Lung (tissue), 12 donors: ENCODE results near the gene SSH2. TPM values are rescaled to one million over a fixed set of nuclear protein-coding genes. Genes with fewer than 3 reads are reported as not detected.
"Not testable (repeated sequence)": the region's sequence is repeated elsewhere in the genome, so short reads cannot be mapped to it uniquely, and the experiment has no call there.

Source experiments
- ATAC-seq: fragments of 200-7000 bp; cut with Tn5 transposase; one replicate; pipeline ENCODE4 v1.9.1; 2020; ENCODE audit warnings: moderate number of reproducible peaks; ENCODE audit not compliant: insufficient read depth, low FRiP score
- DNase-seq, 3 donors: peaks; one replicate each; pipeline ENCODE4 v3.0.0-alpha.2; 2013 to 2017
- H3K27ac ChIP-seq, 2 donors: one replicate each; pipeline ENCODE4 v1.5.1; 2013; ENCODE audit warnings: mild to moderate bottlenecking in 2 of 2, moderate library complexity in 2 of 2, control low read depth in 1 of 2, inconsistent platforms in 1 of 2, low read depth in 1 of 2, low read length in 1 of 2
- H3K27me3 ChIP-seq, 3 donors: one replicate each; pipeline ENCODE4 v1.5.1; 2013; ENCODE audit warnings: low read length in 2 of 3; ENCODE audit not compliant: control insufficient read depth in 3 of 3, insufficient read depth in 3 of 3
- H3K36me3 ChIP-seq, 4 donors: one replicate each; pipeline ENCODE4 v1.5.1; 2013; ENCODE audit warnings: low read length in 4 of 4, mild to moderate bottlenecking in 1 of 4, moderate library complexity in 1 of 4; ENCODE audit not compliant: control insufficient read depth in 4 of 4, insufficient read depth in 4 of 4
- H3K4me1 ChIP-seq, 5 donors: one replicate each; pipeline ENCODE4 v1.5.1; 2013; ENCODE audit warnings: low read length in 5 of 5, mild to moderate bottlenecking in 2 of 5, moderate library complexity in 1 of 5; ENCODE audit not compliant: control insufficient read depth in 5 of 5, insufficient read depth in 5 of 5
- H3K4me3 ChIP-seq: one replicate; pipeline ENCODE4 v1.5.1; 2013; ENCODE audit warnings: mild to moderate bottlenecking, control low read depth, moderate library complexity
- H3K9ac ChIP-seq, 2 donors: one replicate each; pipeline ENCODE4 v1.5.1; 2013; ENCODE audit warnings: low read length in 2 of 2, control low read depth in 1 of 2; ENCODE audit not compliant: insufficient read depth in 1 of 2
- H3K9me3 ChIP-seq, 4 donors: one replicate each; pipeline ENCODE4 v1.5.1; 2013; ENCODE audit warnings: low read length in 3 of 4, mild to moderate bottlenecking in 1 of 4, moderate library complexity in 1 of 4; ENCODE audit not compliant: control insufficient read depth in 4 of 4, insufficient read depth in 3 of 4
- WGBS, 2 donors: extraction: QIAGEN DNeasy Blood & Tissue Kit; methylation state at CpG; one replicate each; pipeline ENCODE4 v1.1.7; 2013; 5-methylcytosine and 5-hydroxymethylcytosine counted together
- polyA plus RNA-seq, 2 donors: library from polyadenylated mRNA; stranded (reverse); fragments of 200-250 nt; gene quantifications; one replicate each; pipeline ENCODE4 v1.2.1, GENCODE V29; 2013
- total RNA-seq, 2 donors: library from RNA; depleted of rRNA in 1 of 2; stranded (reverse); fragments of >200 nt in 1 of 2; gene quantifications; one replicate each; pipeline ENCODE4 v1.2.1, GENCODE V29; 2014 to 2021
- TF ChIP-seq, protein P1 (sequence below): IDR thresholded peaks from 2 replicates; pipeline ENCODE4 v1.5.1; 2012; ENCODE audit warnings: mild to moderate bottlenecking; ENCODE audit errors: control extremely low read depth, extremely low read depth
- donor health status: control.
- donor health status: control.
- donor health status: Bipolar disorder and iron deficiency.
- donor health status: healthy.
- donor health status: DM: yes; HTN: yes; CAD: no.

Gene SSH2
- total and polyA plus RNA-seq, 4 donors = 23.4 to 69.4 (median 41.1) TPM

DNA sequence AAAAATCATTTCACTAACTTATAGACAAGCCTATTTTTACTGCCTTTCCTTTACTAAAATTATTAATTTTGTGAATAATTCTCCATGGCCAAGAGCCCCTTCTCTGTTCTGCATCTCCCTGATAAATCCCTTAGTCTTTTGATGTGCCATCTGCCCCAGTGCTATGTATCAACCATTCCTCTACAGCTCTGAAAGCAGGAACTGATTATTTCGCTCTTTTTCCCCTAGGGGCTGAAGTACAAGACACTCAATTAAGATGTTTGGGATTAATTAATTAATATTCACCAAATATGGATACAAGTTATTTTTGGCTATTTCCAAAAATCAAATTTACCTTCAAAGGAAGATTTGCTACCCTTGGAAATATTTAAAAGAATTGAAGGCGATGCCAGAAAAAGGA, 26.6 kb downstream of the SSH2 start:
- no peaks in the 10 kb centered on the region for H3K36me3 ChIP-seq
- WGBS, 2 donors = 95 to 96% methylated on average over 2 of the region's 2 CpGs
- ATAC-seq = no peak

DNA sequence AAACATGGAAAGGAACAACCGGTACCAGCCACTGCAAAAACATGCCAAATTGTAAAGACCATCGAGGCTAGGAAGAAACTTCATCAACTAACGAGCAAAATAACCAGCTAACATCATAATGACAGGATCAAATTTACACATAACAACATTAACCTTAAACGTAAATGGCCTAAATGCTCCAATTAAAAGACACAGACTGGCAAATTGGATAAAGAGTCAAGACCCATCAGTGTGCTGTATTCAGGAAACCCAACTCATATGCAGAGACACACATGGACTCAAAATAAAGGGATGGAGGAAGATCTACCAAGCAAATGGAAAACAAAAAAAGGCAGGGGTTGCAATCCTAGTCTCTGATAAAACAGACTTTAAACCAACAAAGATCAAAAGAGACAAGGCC, 32.9 kb downstream of the SSH2 start:
- not testable (repeated sequence) for H3K9ac ChIP-seq, H3K4me1 ChIP-seq, DNase-seq, H3K27ac ChIP-seq, ATAC-seq, H3K27me3 ChIP-seq, H3K36me3 ChIP-seq, H3K4me3 ChIP-seq, H3K9me3 ChIP-seq
- WGBS, 2 donors = 93 to 99% methylated on average over 4 of the region's 4 CpGs

More for the DNA sequence above, 26.6 kb downstream of the SSH2 start:
- DNase-seq = no peak
- no peak overlapping the region for H3K9ac ChIP-seq
- TF ChIP-seq, protein P1, sequence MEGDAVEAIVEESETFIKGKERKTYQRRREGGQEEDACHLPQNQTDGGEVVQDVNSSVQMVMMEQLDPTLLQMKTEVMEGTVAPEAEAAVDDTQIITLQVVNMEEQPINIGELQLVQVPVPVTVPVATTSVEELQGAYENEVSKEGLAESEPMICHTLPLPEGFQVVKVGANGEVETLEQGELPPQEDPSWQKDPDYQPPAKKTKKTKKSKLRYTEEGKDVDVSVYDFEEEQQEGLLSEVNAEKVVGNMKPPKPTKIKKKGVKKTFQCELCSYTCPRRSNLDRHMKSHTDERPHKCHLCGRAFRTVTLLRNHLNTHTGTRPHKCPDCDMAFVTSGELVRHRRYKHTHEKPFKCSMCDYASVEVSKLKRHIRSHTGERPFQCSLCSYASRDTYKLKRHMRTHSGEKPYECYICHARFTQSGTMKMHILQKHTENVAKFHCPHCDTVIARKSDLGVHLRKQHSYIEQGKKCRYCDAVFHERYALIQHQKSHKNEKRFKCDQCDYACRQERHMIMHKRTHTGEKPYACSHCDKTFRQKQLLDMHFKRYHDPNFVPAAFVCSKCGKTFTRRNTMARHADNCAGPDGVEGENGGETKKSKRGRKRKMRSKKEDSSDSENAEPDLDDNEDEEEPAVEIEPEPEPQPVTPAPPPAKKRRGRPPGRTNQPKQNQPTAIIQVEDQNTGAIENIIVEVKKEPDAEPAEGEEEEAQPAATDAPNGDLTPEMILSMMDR = no peak
- peaks cover 0 to 2% (median 0%) of the 10 kb centered on the region in 5 donors for H3K4me1 ChIP-seq
- H3K27me3 ChIP-seq = no peaks in the 10 kb centered on the region
- H3K4me3 ChIP-seq = no peak overlapping the region
- H3K9me3 ChIP-seq = no peaks in the 10 kb centered on the region
- no peak overlapping the region for H3K27ac ChIP-seq

DNA sequence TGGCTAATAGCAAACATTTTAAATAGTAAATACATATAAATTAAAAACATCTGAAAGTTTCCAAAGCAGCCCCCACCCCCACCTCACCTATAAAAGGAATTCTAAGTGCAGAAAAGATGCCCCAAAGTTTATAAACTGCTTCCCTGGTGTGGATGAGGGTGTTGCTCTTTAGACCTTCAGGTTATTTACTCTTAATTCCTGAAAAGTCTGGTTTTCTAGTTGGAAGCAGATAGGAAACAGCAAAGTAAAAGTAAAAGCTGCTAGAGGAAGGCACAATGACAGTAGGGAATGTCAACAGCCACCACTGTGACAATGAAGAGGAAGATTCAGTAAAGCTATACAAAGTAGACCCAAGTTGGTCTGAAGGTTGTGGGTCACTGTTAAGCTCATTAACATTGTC, 37.8 kb downstream of the SSH2 start:
- no peaks in the 10 kb centered on the region for H3K27me3 ChIP-seq
- H3K4me3 ChIP-seq = no peak overlapping the region
- no peaks in the 10 kb centered on the region for H3K9me3 ChIP-seq
- H3K27ac ChIP-seq = no peak overlapping the region
- DNase-seq (no peak), ATAC-seq (no peak)
- H3K9ac ChIP-seq = no peak overlapping the region
- TF ChIP-seq, protein P1 = no peak
- H3K36me3 ChIP-seq = peaks cover 0 to 3% (median under 1%) of the 10 kb centered on the region in 4 donors
- H3K4me1 ChIP-seq = no peaks in the 10 kb centered on the region

DNA sequence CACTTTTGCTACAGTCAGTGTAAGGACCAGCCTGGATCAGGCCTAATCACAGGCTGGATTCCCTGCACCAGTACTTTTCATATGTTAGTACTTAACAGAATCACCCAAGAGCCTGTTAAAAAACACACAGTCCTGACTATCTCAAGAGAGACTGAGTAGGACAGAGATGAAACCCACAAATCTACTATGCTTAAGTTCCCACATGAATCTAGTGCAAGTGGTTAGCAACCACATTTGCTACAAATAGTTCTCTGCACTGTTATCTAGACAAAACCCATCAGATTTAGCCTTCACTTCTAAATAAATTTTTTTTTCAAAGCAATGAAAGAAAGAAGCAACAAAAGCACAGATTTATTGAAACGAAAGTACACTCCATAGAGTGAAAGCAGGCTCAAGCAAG, 38.9 kb downstream of the SSH2 start:
- H3K9ac ChIP-seq = no peak overlapping the region
- H3K27ac ChIP-seq = no peak overlapping the region
- TF ChIP-seq, protein P1 = no peak
- H3K27me3 ChIP-seq = no peaks in the 10 kb centered on the region
- DNase-seq (no peak), ATAC-seq (no peak)
- H3K4me3 ChIP-seq = no peak overlapping the region
- H3K9me3 ChIP-seq = no peaks in the 10 kb centered on the region
- 90 to 100% methylated on average over 1 of the region's 1 CpG for WGBS, 2 donors
- no peaks in the 10 kb centered on the region for H3K4me1 ChIP-seq
- H3K36me3 ChIP-seq = peaks cover 0 to 3% (median under 1%) of the 10 kb centered on the region in 4 donors
